ENCODE results near the gene FKBP4.

Gene FKBP4

GRCh38 chr12:2813214-2814185 is 18.7 kb downstream of the FKBP4 start:
- peak; percentile 69 for DNase-seq

GRCh38 chr12:2819810-2820209 is 25.0 kb downstream of the FKBP4 start:
- no peak for DNase-seq

- no peak for DNase-seq
These were observed 25.7 kb downstream of the FKBP4 start for GRCh38 chr12:2820432-2820831.

- no peak for DNase-seq
These were observed 28.7 kb downstream of the FKBP4 start for GRCh38 chr12:2823483-2823882.

- no peak for DNase-seq
These were observed 29.8 kb downstream of the FKBP4 start for GRCh38 chr12:2824541-2824940.

- no peak for DNase-seq
These were observed 30.4 kb downstream of the FKBP4 start for GRCh38 chr12:2825132-2825531.

- no peak for DNase-seq
These were observed 31.3 kb downstream of the FKBP4 start for GRCh38 chr12:2826036-2826435.

GRCh38 chr12:2826721-2827515 is 32.1 kb downstream of the FKBP4 start:
- no peak for DNase-seq

GRCh38 chr12:2829275-2829674 is 34.5 kb downstream of the FKBP4 start:
- no peak for DNase-seq

GRCh38 chr12:2832550-2833127 is 37.9 kb downstream of the FKBP4 start:
- no peak for DNase-seq

- no peak for DNase-seq
These were observed 38.6 kb downstream of the FKBP4 start for GRCh38 chr12:2833327-2833726.

- no peak for DNase-seq
These were observed 39.0 kb downstream of the FKBP4 start for GRCh38 chr12:2833810-2834209.

GRCh38 chr12:2834581-2835491 is 40.1 kb downstream of the FKBP4 start, which contains the start of gene NRIP2:
TSS of gene NRIP2 (minus strand) at chr12:2835035. CDS start at chr12:2834983, 52 bp downstream.
- DNase-seq: no peak

GRCh38 chr12:2835691-2836403 is 41.1 kb downstream of the FKBP4 start:
- no peak for DNase-seq

GRCh38 chr12:2836574-2836973 is 41.8 kb downstream of the FKBP4 start:
- DNase-seq: no peak

GRCh38 chr12:2841056-2841650 is 46.4 kb downstream of the FKBP4 start:
- DNase-seq: no peak

- DNase-seq: no peak
These were observed 48.2 kb downstream of the FKBP4 start for GRCh38 chr12:2842948-2843347.

GRCh38 chr12:2844786-2845185 is 50.0 kb downstream of the FKBP4 start:
- no peak for DNase-seq

GRCh38 chr12:2845280-2845679 is 50.5 kb downstream of the FKBP4 start:
- no peak for DNase-seq

- DNase-seq: no peak
These were observed 57.2 kb downstream of the FKBP4 start for GRCh38 chr12:2851931-2852330.

- peak; percentile 70 for DNase-seq
These were observed 58.9 kb downstream of the FKBP4 start for GRCh38 chr12:2853626-2854025.
